DOHH2 (cell line): ENCODE measurements around the gene PRKCH.

Experiments used
- H3F3A ChIP-seq: fragments of 200-600 bp; sonication (generic), shearing (Covaris generic); 2 replicates; pipeline ENCODE4 v1.6.0; 2016; ENCODE audit warnings: antibody characterized with exemption, mild to moderate bottlenecking; ENCODE audit not compliant: control insufficient read depth, insufficient read depth
- H3K27ac ChIP-seq: fragments of 200-600 bp; sonication (generic); 2 replicates; pipeline ENCODE4 v1.5.1; 2014; ENCODE audit warnings: low read depth, mild to moderate bottlenecking, low read length, moderate library complexity
- H3K27me3 ChIP-seq: fragments of 200-600 bp; sonication (generic); 2 replicates; pipeline ENCODE4 v1.6.1; 2014; ENCODE audit warnings: mild to moderate bottlenecking, low read length, mixed read lengths; ENCODE audit not compliant: control insufficient read depth
- H3K36me3 ChIP-seq: fragments of 200-600 bp; sonication (generic); 2 replicates; pipeline ENCODE4 v1.6.1; 2014; ENCODE audit warnings: mild to moderate bottlenecking, low read length, moderate library complexity, mixed read lengths; ENCODE audit not compliant: control insufficient read depth
- H3K4me1 ChIP-seq: fragments of 200-600 bp; sonication (generic); 2 replicates; pipeline ENCODE4 v1.6.1; 2014; ENCODE audit warnings: mild to moderate bottlenecking, low read length, mixed read lengths; ENCODE audit not compliant: control insufficient read depth
- H3K4me2 ChIP-seq: fragments of 200-600 bp; sonication (generic); 2 replicates; pipeline ENCODE4 v1.6.0; 2014; ENCODE audit warnings: mild to moderate bottlenecking, low read length, moderate library complexity
- H3K4me3 ChIP-seq: fragments of 200-600 bp; sonication (generic); 2 replicates; pipeline ENCODE4 v1.5.1; 2014; ENCODE audit warnings: mild to moderate bottlenecking, low read length, mixed read lengths
- H3K79me2 ChIP-seq: fragments of 200-600 bp; sonication (generic); 2 replicates; pipeline ENCODE4 v1.6.1; 2014; ENCODE audit warnings: mild to moderate bottlenecking, low read length, mixed read lengths; ENCODE audit not compliant: control insufficient read depth
- H3K9me2 ChIP-seq: fragments of 200-600 bp; sonication (generic); replicated peaks from 2 replicates; pipeline ENCODE4 v1.6.1; 2014; ENCODE audit warnings: mild to moderate bottlenecking, low read length, mixed read lengths; ENCODE audit not compliant: control insufficient read depth
- H3K9me3 ChIP-seq: fragments of 200-600 bp; sonication (generic); 2 replicates; pipeline ENCODE4 v1.6.1; 2014; ENCODE audit warnings: antibody characterized with exemption, low read length, mixed read lengths; ENCODE audit not compliant: control insufficient read depth, insufficient read depth
- H4K20me1 ChIP-seq: fragments of 200-600 bp; sonication (generic); 2 replicates; pipeline ENCODE4 v1.6.0; 2014; ENCODE audit warnings: low read depth, mild to moderate bottlenecking, antibody characterized with exemption, low read length, moderate library complexity; ENCODE audit not compliant: control insufficient read depth, insufficient read depth
- CTCF ChIP-seq: fragments of 200-600 bp; sonication (generic); IDR thresholded peaks from one replicate; pipeline ENCODE4 v1.5.1; 2014; ENCODE audit warnings: antibody characterized with exemption, mild to moderate bottlenecking, low read depth, low read length; ENCODE audit not compliant: poor library complexity, severe bottlenecking
- EZH2phosphoT487 ChIP-seq: fragments of 200-600 bp; sonication (generic); IDR thresholded peaks from 2 replicates; pipeline ENCODE4 v1.6.1; 2017; ENCODE audit warnings: borderline replicate concordance, mild to moderate bottlenecking, antibody characterized with exemption, low read length, moderate library complexity, mixed read lengths

Gene PRKCH

GRCh38 chr14:61343991-61344405, 22.6 kb downstream of the PRKCH start:
- no peaks in the 10 kb centered on the region for H3K9me2 ChIP-seq
- H3K4me3 ChIP-seq = no peak overlapping the region
- H3K4me2 ChIP-seq = no peak overlapping the region
- TF ChIP-seq EZH2phosphoT487 (no peak), CTCF (no peak)
- H3K27ac ChIP-seq = no peak overlapping the region
- H3K79me2 ChIP-seq = no peaks in the 10 kb centered on the region
- peaks cover 9% of the 10 kb centered on the region for H3K4me1 ChIP-seq
- H4K20me1 ChIP-seq = no peaks in the 10 kb centered on the region
- no peaks in the 10 kb centered on the region for H3K36me3 ChIP-seq
- 0 out of 2 replicates have a peak, but pooled peaks cover 2% of the 10 kb centered on the region for H3K27me3 ChIP-seq
- H3F3A ChIP-seq = no peaks in the 10 kb centered on the region
- no peaks in the 10 kb centered on the region for H3K9me3 ChIP-seq

- Histone ChIP-seq H4K20me1 (no peaks in the 10 kb centered on the region), H3K4me3 (no peak overlapping the region), H3K4me1 (peaks cover 9% of the 10 kb centered on the region), H3K4me2 (peak overlapping the region; percentile 22; the same call in 1 of the 2 replicates), H3F3A (no peaks in the 10 kb centered on the region), H3K79me2 (no peaks in the 10 kb centered on the region), H3K9me2 (no peaks in the 10 kb centered on the region), H3K36me3 (no peaks in the 10 kb centered on the region), H3K9me3 (no peaks in the 10 kb centered on the region), H3K27ac (no peak overlapping the region), H3K27me3 (0 out of 2 replicates have a peak, but pooled peaks cover 2% of the 10 kb centered on the region)
- TF ChIP-seq CTCF (no peak), EZH2phosphoT487 (no peak)
These were observed 23.2 kb downstream of the PRKCH start for GRCh38 chr14:61344437-61345150.

GRCh38 chr14:61345151-61345482, 23.7 kb downstream of the PRKCH start:
- Histone ChIP-seq H3K4me3 (no peak overlapping the region), H4K20me1 (no peaks in the 10 kb centered on the region), H3K9me2 (no peaks in the 10 kb centered on the region), H3K36me3 (no peaks in the 10 kb centered on the region), H3K4me2 (peak overlapping the region; percentile 22; the same call in 1 of the 2 replicates), H3K4me1 (peaks cover 9% of the 10 kb centered on the region), H3K27ac (no peak overlapping the region), H3K9me3 (no peaks in the 10 kb centered on the region), H3K27me3 (0 out of 2 replicates have a peak, but pooled peaks cover 2% of the 10 kb centered on the region), H3K79me2 (no peaks in the 10 kb centered on the region), H3F3A (no peaks in the 10 kb centered on the region)
- TF ChIP-seq EZH2phosphoT487 = no peak
- no peak for TF ChIP-seq CTCF
